Hepatic stellate cell (primary cell): Measurements from ENCODE around the gene WSB1.
"Not testable (repeated sequence)": the region's sequence is repeated elsewhere in the genome, so short reads cannot be mapped to it uniquely, and the experiment has no call there.

Source experiments
- DNase-seq: peaks from one replicate; pipeline ENCODE4 v3.0.0; 2011; ENCODE audit warnings: low spot score

Gene WSB1

DNA sequence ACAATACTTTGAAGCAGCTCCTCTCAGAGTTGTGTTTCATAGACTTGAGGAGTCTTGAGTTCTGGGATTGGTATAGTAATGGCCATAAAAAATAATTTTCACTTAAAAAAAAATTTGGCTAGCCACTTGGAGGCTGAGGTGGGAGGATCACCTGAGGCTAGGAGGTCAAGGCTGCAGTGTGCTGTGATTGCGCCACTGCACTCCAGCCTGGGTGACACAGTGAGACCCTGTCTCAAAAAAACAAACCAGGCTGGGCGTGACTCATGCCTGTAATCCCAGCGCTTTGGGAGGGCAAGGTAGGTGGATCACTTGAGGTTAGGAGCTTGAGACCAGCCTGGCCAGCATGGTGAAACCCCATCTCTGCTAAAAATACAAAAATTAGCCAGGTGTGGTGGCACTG, 14.8 kb upstream of the WSB1 start:
- not testable (repeated sequence) for DNase-seq

- no peak for DNase-seq
Observed at GRCh38 chr17:27280527-27280926, 13.4 kb upstream of the WSB1 start.

GRCh38 chr17:27281438-27281837, 12.5 kb upstream of the WSB1 start:
- DNase-seq: no peak

DNA sequence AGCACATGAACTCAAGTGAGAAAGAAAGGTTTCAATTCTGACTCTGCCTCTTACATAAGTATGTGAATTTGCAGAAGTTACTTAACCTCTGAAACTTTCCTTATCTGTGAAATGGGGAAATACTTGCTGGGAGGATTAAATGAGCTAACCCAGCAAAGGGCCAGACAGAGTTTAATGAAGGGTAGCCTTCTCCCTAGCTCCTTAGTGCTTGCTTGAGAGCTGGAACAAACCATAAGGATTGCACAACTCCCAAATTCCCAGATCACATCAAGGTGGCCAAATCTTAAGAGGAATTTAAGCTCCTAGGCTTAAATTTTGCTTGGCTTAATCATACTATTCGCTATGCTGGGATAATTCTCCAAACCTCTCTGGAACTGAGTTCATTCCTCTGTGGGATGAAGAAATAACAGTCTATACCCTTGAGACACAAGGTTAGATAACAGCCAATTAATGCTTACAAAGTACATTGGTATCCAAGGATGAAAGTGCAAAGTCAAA, 11.8 kb upstream of the WSB1 start:
- no peak for DNase-seq

DNA sequence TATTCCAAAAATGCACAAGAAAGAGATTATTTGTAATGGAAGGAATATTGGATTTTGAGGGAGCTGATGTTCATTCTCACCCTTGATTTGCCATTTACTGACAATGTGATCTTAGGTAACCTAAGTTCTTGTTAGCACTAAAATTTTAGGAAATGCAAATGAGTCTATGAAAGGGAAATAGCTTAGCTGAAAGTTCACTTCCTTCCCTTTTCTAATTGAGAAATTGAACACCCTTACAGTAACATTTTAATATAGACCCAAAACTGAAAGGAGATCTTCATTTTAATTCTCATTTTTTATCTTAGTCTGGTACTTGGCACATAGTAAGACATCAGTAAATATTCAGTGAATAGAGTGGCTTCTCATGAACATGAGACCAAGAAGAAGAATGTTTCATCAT, 10.9 kb upstream of the WSB1 start:
- no peak for DNase-seq

DNA sequence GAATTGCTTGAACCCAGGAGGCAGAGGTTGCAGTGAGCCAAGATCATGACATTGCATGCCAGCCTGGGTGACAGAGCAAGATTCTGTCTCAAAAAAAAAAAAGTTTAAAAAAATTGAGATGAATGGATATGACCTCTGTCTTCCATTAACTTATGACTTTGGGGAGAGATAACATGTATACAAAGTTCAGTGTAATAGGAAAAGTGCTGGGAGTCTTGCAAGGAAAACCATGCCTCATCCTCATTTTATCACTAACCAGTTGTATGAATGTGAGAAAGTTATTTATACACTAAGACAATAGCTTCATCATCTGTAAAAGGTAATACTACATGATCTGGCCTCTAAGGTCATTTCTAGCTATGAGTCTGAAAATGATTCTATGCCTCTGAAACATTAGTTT, 10.2 kb upstream of the WSB1 start:
- no peak for DNase-seq

- no peak for DNase-seq
Observed at GRCh38 chr17:27284811-27285415, 9.0 kb upstream of the WSB1 start.

- DNase-seq: no peak
Observed at GRCh38 chr17:27285516-27285915, 8.4 kb upstream of the WSB1 start.

DNA sequence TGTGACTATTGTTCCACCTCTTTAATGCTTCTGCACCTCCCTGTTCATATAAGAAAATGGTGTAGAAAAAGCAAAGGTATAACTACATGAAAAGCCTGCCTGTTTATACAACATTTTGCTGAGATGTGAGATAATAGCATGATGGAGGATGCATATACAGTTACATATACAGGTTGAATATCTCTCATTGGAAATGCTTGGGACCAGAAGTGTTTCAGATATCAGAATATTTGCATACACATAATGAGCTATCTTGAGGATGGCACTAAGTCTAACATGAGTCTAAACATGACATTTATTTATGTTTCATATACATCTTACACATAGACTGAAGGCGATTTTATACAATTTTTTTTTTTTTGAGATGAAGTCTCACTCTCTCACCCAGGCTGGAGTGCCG, 5.7 kb upstream of the WSB1 start:
- no peak for DNase-seq

GRCh38 chr17:27289856-27290255, 4.1 kb upstream of the WSB1 start:
- DNase-seq: no peak

GRCh38 chr17:27290916-27291598, 2.9 kb upstream of the WSB1 start:
- DNase-seq: no peak

GRCh38 chr17:27293359-27293897, 486 bp upstream of the WSB1 start:
- DNase-seq: no peak

- DNase-seq: peak; percentile 70
Observed at GRCh38 chr17:27294689-27295630, 1.0 kb downstream of the WSB1 start.

GRCh38 chr17:27295945-27296344, 2.0 kb downstream of the WSB1 start:
- no peak for DNase-seq

DNA sequence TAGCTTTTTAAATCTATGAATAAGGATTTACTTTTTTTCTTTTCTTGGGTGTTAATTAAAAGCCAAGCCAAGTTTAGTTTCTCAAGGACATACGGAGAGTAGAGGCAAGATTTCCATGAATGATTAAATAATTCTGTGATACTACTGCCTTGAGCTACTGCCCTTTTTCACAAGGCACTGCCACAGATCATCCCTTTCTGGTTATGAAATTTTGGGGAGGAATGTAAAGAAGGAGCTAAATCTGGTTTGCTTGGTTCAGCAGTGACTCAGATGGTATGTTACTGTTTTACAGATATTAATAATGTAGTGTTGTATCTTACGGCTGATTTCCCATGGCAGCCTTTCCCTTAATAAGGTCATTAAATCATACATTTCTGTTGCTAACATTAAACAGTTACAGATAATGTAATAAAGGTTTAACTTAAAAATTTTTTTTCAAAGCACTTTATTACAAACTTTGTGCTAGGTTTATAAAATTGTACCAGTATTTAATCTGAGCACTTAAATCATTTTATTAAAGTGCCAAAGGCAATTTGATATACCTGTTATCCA, 2.6 kb downstream of the WSB1 start:
- peak; percentile 60 for DNase-seq

GRCh38 chr17:27299384-27300049, 5.6 kb downstream of the WSB1 start:
- DNase-seq: no peak

DNA sequence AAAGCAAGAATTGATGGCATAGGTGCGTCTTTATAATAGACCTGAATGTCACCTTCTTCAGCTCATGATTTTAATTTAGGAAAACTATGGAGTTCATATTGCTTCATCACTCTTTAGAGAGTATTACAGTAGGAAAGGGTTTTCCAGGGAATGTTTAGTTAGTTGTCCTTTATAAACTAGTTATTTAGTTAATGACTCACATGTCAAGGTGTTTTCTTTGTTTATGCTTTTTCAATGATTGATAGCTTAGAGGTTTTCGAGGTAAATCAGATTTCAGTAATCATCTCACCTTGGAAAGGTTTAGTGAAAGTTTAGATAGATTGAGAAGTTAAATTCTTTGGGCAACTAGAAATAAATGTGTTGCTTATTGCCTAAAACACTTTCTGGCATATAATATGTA, 9.8 kb downstream of the WSB1 start:
- DNase-seq: no peak

- DNase-seq: no peak
Observed at GRCh38 chr17:27306276-27306835, 12.4 kb downstream of the WSB1 start.

DNA sequence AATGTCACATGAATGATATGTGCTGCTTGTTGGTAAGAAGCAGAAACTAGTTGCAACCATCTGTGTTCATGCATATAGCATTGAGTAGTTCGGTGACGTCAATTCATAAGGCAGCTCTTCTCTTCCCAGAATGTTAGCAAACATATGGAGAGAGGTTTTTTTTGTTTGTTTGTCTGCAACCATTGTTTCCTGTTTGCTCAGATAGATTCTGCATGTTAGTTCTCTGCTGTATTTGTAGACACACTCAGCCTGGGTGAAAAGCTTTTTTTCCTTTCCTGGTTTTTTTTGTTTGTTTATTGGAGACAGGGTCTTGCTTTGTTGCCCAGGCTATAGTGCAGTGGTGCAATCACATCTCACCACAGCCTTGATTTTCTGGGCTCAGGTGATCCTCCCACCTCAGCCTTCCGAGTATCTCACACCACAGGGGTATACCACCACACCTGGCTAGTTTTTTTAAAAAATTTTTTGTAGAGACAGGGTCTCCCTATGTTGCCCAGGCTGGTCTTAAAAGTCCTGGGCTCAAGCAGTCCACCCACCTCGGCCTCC, 16.7 kb downstream of the WSB1 start:
- DNase-seq: no peak

GRCh38 chr17:27313301-27313700, 19.4 kb downstream of the WSB1 start:
- DNase-seq: no peak

DNA sequence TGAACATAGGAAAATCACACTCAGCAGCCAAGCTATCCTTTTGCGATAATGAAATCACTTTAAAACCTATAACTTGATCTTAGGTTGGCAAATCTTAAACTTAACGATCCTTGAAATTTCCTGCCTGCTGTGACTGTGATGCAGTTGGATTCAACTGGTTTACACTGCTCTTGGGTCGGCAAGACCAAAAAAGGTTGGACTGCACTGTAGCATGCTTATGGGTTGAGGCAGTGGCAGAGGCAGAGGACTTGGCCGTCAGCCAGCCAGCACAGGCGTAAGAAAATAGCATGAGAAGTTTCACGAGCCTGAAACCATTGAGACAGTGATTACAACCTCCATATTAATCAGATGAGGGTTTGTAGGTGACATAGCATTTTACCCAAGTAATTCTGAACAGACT, 21.4 kb downstream of the WSB1 start:
- peak; percentile 62 for DNase-seq
